Body of pancreas (tissue), 4 donors: ENCODE measurements around the gene ZNF473.

ENCODE experiments used
- POLR2A ChIP-seq, 3 donors: fragments of 450-650 bp; IDR thresholded peaks; one replicate each; pipeline ENCODE4 v1.6.1; 2016; ENCODE audit warnings: antibody characterized with exemption in 3 of 3, mild to moderate bottlenecking in 2 of 3
- TF ChIP-seq, protein P1 (sequence below), 7 experiments: fragments of 450-650 bp in 4 of 7; fragments of 200-600 bp in 3 of 7; sonication (generic) in 3 of 7; IDR thresholded peaks; one replicate each; pipeline ENCODE4 v1.5.1; 2016 to 2019; ENCODE audit warnings: antibody characterized with exemption in 7 of 7

- TF ChIP-seq, protein P1, sequence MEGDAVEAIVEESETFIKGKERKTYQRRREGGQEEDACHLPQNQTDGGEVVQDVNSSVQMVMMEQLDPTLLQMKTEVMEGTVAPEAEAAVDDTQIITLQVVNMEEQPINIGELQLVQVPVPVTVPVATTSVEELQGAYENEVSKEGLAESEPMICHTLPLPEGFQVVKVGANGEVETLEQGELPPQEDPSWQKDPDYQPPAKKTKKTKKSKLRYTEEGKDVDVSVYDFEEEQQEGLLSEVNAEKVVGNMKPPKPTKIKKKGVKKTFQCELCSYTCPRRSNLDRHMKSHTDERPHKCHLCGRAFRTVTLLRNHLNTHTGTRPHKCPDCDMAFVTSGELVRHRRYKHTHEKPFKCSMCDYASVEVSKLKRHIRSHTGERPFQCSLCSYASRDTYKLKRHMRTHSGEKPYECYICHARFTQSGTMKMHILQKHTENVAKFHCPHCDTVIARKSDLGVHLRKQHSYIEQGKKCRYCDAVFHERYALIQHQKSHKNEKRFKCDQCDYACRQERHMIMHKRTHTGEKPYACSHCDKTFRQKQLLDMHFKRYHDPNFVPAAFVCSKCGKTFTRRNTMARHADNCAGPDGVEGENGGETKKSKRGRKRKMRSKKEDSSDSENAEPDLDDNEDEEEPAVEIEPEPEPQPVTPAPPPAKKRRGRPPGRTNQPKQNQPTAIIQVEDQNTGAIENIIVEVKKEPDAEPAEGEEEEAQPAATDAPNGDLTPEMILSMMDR (IDR thresholded peaks at IDR 0.05): no peak
- no peak for TF ChIP-seq POLR2A (IDR thresholded peaks at IDR 0.05)
These were observed 11.1 kb downstream of the ZNF473 start for GRCh38 chr19:50036908-50037307.
